K562 (cell line): ENCODE measurements around the gene FRA10AC1. TPM values are rescaled to one million over a fixed set of nuclear protein-coding genes. Genes with fewer than 3 reads are reported as not detected.
A peak's percentile ranks its signal among the peaks of the same experiment; 100 is the strongest.

Source experiments
- ATAC-seq: fragments of 200-7000 bp; cut with Tn5 transposase; 3 replicates; pipeline ENCODE4 v1.9.1; 2020; ENCODE audit warnings: moderate library complexity
- BruUV-seq: library from RNA; stranded (reverse); fragments of 400-500 nt; replicated peaks from 2 replicates; lab custom pipeline; 2021; lab: Mats Ljungman, UMichigan
- CTCF ChIA-PET: fragments of 300-600 bp; formaldehyde crosslinking; extraction: SDS; loops from one replicate; lab custom pipeline; 2021; ENCODE audit warnings: low intra/inter-chr PET ratio; lab: Yijun Ruan, JAX
- POLR2A ChIA-PET: fragments of 300-600, 350-650 bp; sonication (Branson Sonifier 250); formaldehyde crosslinking; extraction: SDS; loops from one replicate; lab custom pipeline; 2021; ENCODE audit warnings: antibody characterized with exemption, inconsistent platforms; lab: Yijun Ruan, JAX
- DNase-seq, 4 experiments: peaks; one replicate each; pipeline versions ENCODE4 v3.0.0 to v3.0.0-alpha.2; 2011 to 2018; ENCODE audit warnings: low spot score in 3 of 4, mixed read lengths in 3 of 4; ENCODE audit errors: extremely low read depth in 1 of 4
- FAIRE-seq: peaks from 2 replicates; lab custom pipeline; 2011; peaks lifted over from hg19 to GRCh38; lab: Jason Lieb, UNC
- H2AFZ ChIP-seq: 2 replicates; pipeline ENCODE4 v1.6.0; 2011; ENCODE audit warnings: low read depth, low read length, control low read depth, inconsistent platforms
- H3K27ac ChIP-seq: fragments of 200-600 bp; 3 replicates; pipeline ENCODE4 v1.8.0; 2011; ENCODE audit warnings: low read depth, mild to moderate bottlenecking, control low read depth, inconsistent platforms, low read length, moderate library complexity, mixed read lengths; ENCODE audit errors: extremely low read depth
- H3K27me3 ChIP-seq, 2 experiments: fragments of 300-600 bp in 1 of 2; 2 replicates in 1 of 2; 3 replicates in 1 of 2; pipeline versions ENCODE4 v1.6.0 to v1.8.0; 2011; ENCODE audit warnings: inconsistent platforms in 2 of 2, low read length in 2 of 2, mild to moderate bottlenecking in 1 of 2, mixed read lengths in 1 of 2, moderate library complexity in 1 of 2; ENCODE audit not compliant: control insufficient read depth in 2 of 2, insufficient read depth in 2 of 2
- H3K36me3 ChIP-seq: fragments of 300-600 bp; 3 replicates; pipeline ENCODE4 v1.8.0; 2011; ENCODE audit warnings: mild to moderate bottlenecking, low read length, inconsistent platforms; ENCODE audit not compliant: control insufficient read depth, insufficient read depth
- H3K4me1 ChIP-seq, 2 experiments: fragments of 200-600 bp in 1 of 2; replicated peaks in 1 of 2; 2 replicates in 1 of 2; 3 replicates in 1 of 2; pipeline versions ENCODE4 v1.5.1 to v1.8.0; 2011; ENCODE audit warnings: inconsistent platforms in 2 of 2, low read length in 2 of 2, mild to moderate bottlenecking in 1 of 2, mixed read lengths in 1 of 2, moderate library complexity in 1 of 2; ENCODE audit not compliant: control insufficient read depth in 2 of 2, insufficient read depth in 2 of 2
- H3K4me2 ChIP-seq: 2 replicates; pipeline ENCODE4 v1.6.1; 2011; ENCODE audit warnings: low read length, control low read depth, inconsistent platforms, mixed read lengths; ENCODE audit not compliant: insufficient read depth
- H3K4me3 ChIP-seq: fragments of 200-600 bp; sonication (generic), shearing (Covaris generic); 2 replicates; pipeline ENCODE4 v1.5.1; 2016; ENCODE audit warnings: control low read depth, inconsistent platforms
- H3K79me2 ChIP-seq: fragments of 200-600 bp; 3 replicates; pipeline ENCODE4 v1.8.0; 2011; ENCODE audit warnings: low read length, inconsistent platforms; ENCODE audit not compliant: control insufficient read depth, insufficient read depth
- H3K9ac ChIP-seq, 2 experiments: 2 replicates each; pipeline versions ENCODE4 v1.6.0 to v1.6.1; 2011; ENCODE audit warnings: low read depth in 2 of 2, low read length in 2 of 2, control low read depth in 1 of 2, inconsistent platforms in 1 of 2, mild to moderate bottlenecking in 1 of 2, mixed read lengths in 1 of 2; ENCODE audit not compliant: insufficient read depth in 1 of 2
- H3K9me1 ChIP-seq: one replicate; pipeline ENCODE4 v1.6.0; 2011; ENCODE audit warnings: inconsistent platforms, mild to moderate bottlenecking, low read length, moderate library complexity; ENCODE audit not compliant: control insufficient read depth, insufficient read depth
- H3K9me3 ChIP-seq: replicated peaks from 2 replicates; pipeline ENCODE4 v1.5.1; 2011; ENCODE audit warnings: low read depth, low read length, inconsistent platforms; ENCODE audit not compliant: control insufficient read depth, insufficient read depth
- H4K20me1 ChIP-seq: replicated peaks from 2 replicates; pipeline ENCODE4 v1.6.1; 2011; ENCODE audit warnings: low read length, inconsistent platforms, mixed read lengths; ENCODE audit not compliant: control insufficient read depth, insufficient read depth
- CHD4 ChIP-seq: fragments of 200-600 bp; sonication (generic); IDR thresholded peaks from 3 replicates; pipeline ENCODE4 v1.6.1; 2012; ENCODE audit warnings: low read depth, mild to moderate bottlenecking, mixed read lengths, low read length, inconsistent platforms; ENCODE audit not compliant: insufficient read depth, insufficient replicate concordance, poor library complexity, severe bottlenecking
- COPS2 ChIP-seq: fragments of 450-650 bp; conservative IDR thresholded peaks from 2 replicates; pipeline ENCODE4 v1.6.1; 2016; ENCODE audit warnings: mild to moderate bottlenecking, moderate library complexity
- NONO ChIP-seq, 2 experiments: fragments of 200-400 bp in 1 of 2; fragments of 450-650 bp in 1 of 2; formaldehyde crosslinking in 1 of 2; IDR thresholded peaks; 2 replicates each; pipeline ENCODE4 v1.6.1; 2017; ENCODE audit warnings: low read depth in 2 of 2, mild to moderate bottlenecking in 2 of 2, moderate library complexity in 2 of 2, low read length in 1 of 2
- TAF1 ChIP-seq: IDR thresholded peaks from 2 replicates; pipeline ENCODE4 v1.6.1; 2011; ENCODE audit warnings: mild to moderate bottlenecking, low read length, moderate library complexity; ENCODE audit not compliant: insufficient read depth, control insufficient read depth, severe bottlenecking; ENCODE audit errors: extremely low read depth
- ZNF764 ChIP-seq: fragments of 250-450 bp; sonication (Bioruptor Pico); IDR thresholded peaks from 2 replicates; pipeline ENCODE4 v1.4.0; 2020; ENCODE audit warnings: low read depth, mild to moderate bottlenecking, moderate library complexity
- WGBS: fragments of 100-300 bp; shearing (Covaris generic); methylation state at CpG from one replicate; pipeline ENCODE4 v1.1.6; 2016; ENCODE audit warnings: low coverage, mixed read lengths; ENCODE audit not compliant: insufficient coverage; ENCODE audit errors: missing lambda C conversion rate; 5-methylcytosine and 5-hydroxymethylcytosine counted together
- in situ Hi-C: fragments of 300-500 bp; cut with MboI; formaldehyde crosslinking; loops from 4 replicates; pipeline ENCODE4 v1.15.0; 2018; ENCODE audit warnings: inconsistent platforms, mixed read lengths
- intact Hi-C: fragments of 100-400 bp; cut with micrococcal nuclease; formaldehyde crosslinking; loops from 2 replicates; pipeline ENCODE4 v1.14.2; 2022
- polyA plus RNA-seq, 8 experiments: library from polyadenylated mRNA; depleted of rRNA in 4 of 8; stranded (reverse) in 5 of 8; unstranded in 3 of 8; fragments of >200 nt; fragmentation: Nextera tagmentation in 2 of 8; fragmentation: Illumina TruSeq in 1 of 8; extraction: Ambion mirVana in 2 of 8; extraction: Trizol in 1 of 8; gene quantifications; 2 replicates each; pipeline versions ENCODE4 v1.2.1 to v1.2.3, GENCODE V29; 2011 to 2014; ENCODE audit warnings: inconsistent platforms in 1 of 8, missing spikeins in 1 of 8
- total RNA-seq, 7 experiments: library from RNA; depleted of rRNA in 6 of 7; stranded (reverse); fragments of >200 nt in 6 of 7; fragmentation: Illumina TruSeq in 2 of 7; extraction: Trizol in 2 of 7; gene quantifications; 2 replicates each; pipeline versions ENCODE4 v1.2.1 to v1.2.3, GENCODE V29; 2011 to 2021; ENCODE audit warnings: low replicate concordance in 1 of 7
- TF ChIP-seq, protein P1 (sequence below): fragments of 450-650 bp; conservative IDR thresholded peaks from 2 replicates; pipeline ENCODE4 v1.6.1; 2016; ENCODE audit warnings: missing genetic modification characterization, low read depth, mild to moderate bottlenecking, control low read depth, missing compliant biosample characterization
- TF ChIP-seq, protein P2 (sequence below), 3 experiments: IDR thresholded peaks in 2 of 3; conservative IDR thresholded peaks in 1 of 3; 2 replicates each; pipeline ENCODE4 v1.5.1; 2011 to 2012; ENCODE audit warnings: low read length in 3 of 3, mild to moderate bottlenecking in 3 of 3, control low read depth in 2 of 3, improper control_type of control experiment in 1 of 3, inconsistent platforms in 1 of 3, low read depth in 1 of 3, mixed read lengths in 1 of 3, moderate library complexity in 1 of 3; ENCODE audit not compliant: insufficient read depth in 2 of 3
- TF ChIP-seq, protein P3 (sequence below): IDR thresholded peaks from 2 replicates; pipeline ENCODE4 v1.6.1; 2011; ENCODE audit not compliant: insufficient read length; ENCODE audit errors: extremely low read depth
- TF ChIP-seq, protein P4 (sequence below): sonication (generic); formaldehyde crosslinking; IDR thresholded peaks from 2 replicates; pipeline ENCODE4 v1.8.0; 2022; ENCODE audit warnings: mild to moderate bottlenecking, low read depth, missing genetic modification reagents
- TF ChIP-seq, protein P5 (sequence below): fragments of 250-450 bp; sonication (Bioruptor Pico); IDR thresholded peaks from 2 replicates; pipeline ENCODE4 v1.4.0; 2020

FRA10AC1 gene
- total and polyA plus RNA-seq, 9 of the 15 experiments (the other 6 are each of a cell fraction or from before 2014, with no cell fraction given) = 4.4 to 11.8 (median 8.0) TPM

DNA sequence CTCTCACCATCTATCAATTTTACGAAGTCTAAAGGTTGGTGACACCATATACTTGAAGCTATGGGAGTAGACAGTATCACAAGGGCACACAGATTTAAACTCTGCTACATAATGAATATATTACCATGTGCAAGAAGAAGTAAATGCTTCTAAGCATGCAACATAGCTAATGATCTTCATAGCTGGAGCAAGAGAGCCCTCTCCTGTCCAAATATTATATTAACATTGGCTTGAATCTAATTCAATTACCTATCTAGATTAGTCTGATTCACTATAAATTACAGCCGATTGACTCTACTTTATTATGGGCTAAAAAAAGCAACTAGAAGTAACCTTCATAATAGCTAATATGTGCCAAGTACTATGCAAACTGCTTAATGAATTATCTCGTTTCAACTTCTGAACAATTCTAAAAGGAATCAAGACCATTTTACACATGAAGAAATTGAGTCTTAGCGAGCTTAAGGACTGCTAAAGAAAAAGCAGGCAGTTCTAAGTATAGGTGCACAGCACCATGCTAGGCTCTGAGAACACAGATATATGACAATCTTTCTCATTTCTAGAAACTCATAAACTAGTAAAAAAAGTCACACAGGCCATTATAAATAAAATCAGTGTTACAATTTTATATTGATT, 21.9 kb downstream of the FRA10AC1 start (continued):
- TF ChIP-seq, protein P1, sequence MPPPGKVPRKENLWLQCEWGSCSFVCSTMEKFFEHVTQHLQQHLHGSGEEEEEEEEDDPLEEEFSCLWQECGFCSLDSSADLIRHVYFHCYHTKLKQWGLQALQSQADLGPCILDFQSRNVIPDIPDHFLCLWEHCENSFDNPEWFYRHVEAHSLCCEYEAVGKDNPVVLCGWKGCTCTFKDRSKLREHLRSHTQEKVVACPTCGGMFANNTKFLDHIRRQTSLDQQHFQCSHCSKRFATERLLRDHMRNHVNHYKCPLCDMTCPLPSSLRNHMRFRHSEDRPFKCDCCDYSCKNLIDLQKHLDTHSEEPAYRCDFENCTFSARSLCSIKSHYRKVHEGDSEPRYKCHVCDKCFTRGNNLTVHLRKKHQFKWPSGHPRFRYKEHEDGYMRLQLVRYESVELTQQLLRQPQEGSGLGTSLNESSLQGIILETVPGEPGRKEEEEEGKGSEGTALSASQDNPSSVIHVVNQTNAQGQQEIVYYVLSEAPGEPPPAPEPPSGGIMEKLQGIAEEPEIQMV (tag) = no peak
- no peak for TF ChIP-seq NONO (IDR thresholded peaks at IDR 0.05; ENCODE audit: low read depth in 2 of 2, low read length in 1 of 2)
- TF ChIP-seq, protein P2, sequence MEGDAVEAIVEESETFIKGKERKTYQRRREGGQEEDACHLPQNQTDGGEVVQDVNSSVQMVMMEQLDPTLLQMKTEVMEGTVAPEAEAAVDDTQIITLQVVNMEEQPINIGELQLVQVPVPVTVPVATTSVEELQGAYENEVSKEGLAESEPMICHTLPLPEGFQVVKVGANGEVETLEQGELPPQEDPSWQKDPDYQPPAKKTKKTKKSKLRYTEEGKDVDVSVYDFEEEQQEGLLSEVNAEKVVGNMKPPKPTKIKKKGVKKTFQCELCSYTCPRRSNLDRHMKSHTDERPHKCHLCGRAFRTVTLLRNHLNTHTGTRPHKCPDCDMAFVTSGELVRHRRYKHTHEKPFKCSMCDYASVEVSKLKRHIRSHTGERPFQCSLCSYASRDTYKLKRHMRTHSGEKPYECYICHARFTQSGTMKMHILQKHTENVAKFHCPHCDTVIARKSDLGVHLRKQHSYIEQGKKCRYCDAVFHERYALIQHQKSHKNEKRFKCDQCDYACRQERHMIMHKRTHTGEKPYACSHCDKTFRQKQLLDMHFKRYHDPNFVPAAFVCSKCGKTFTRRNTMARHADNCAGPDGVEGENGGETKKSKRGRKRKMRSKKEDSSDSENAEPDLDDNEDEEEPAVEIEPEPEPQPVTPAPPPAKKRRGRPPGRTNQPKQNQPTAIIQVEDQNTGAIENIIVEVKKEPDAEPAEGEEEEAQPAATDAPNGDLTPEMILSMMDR (IDR thresholded peaks at IDR 0.05 in 2 of 3, conservative IDR thresholded peaks at IDR 0.05 in 1 of 3; ENCODE audit: insufficient read depth in 2 of 3, low read depth in 1 of 3, low read length in 3 of 3) = peak in 1 of 3 experiments; percentile 45; a peak in 3 of 6 replicates

DNA sequence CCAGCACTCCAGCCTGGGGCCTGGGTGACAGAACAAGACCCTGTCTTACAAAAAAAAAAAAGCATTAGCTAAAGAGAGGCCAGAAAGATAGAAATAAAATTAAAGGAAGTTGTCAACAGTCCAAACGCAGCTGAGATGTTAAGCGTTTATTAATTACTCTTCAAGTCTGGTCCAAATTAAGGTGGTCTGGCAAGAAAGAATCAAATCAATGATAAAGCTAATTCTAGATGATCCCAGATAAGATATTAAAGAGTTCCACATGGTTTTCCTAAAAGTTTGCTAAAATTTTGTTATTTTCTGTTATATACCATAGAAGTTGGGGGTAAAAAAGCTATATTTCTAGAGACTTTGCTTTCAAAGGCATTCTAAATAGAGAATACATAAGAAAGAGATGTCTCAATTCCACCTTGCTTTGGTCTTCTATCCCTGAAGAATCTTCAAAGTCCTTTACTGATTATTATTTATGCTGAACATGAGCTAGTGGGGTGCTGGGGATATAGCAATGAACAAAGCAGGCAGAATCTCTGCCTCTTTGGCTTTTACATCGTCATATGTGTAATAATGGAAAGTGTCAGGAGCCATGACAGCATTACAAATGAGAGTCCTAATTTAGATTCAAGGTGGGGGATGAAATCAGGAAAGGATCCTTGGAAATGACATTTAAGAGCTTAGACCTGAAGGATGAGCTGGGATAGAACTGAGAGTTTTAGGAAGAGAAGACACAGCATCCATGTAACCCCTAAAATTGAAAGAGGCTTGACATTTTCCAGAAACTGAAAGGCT, 23.4 kb downstream of the FRA10AC1 start:
- no peak overlapping the region for H3K27ac ChIP-seq
- no peaks in the 10 kb centered on the region for H4K20me1 ChIP-seq
- no peak overlapping the region for H3K4me2 ChIP-seq
- POLR2A ChIA-PET = interaction anchor here (0.6 kb wide), 1 partner anchor 120 kb away, joined by 3 read pairs; no protein-coding TSS in a partner anchor
- WGBS = 92% methylated on average over 3 of the region's 3 CpGs
- CTCF ChIA-PET = no interaction called here
- no peak overlapping the region for H3K9ac ChIP-seq
- no peaks in the 10 kb centered on the region for H3K9me3 ChIP-seq
- H3K79me2 ChIP-seq = no peaks in the 10 kb centered on the region
- no TSS peak for BruUV-seq
- no peaks in the 10 kb centered on the region for H3K27me3 ChIP-seq
- intact Hi-C loops = loop anchor here (10.0 kb wide), 1 partner anchor 304 kb away; no protein-coding TSS in a partner anchor
- no peak overlapping the region for H2AFZ ChIP-seq
- FAIRE-seq (no peak), ATAC-seq (no peak), DNase-seq (no peak)
- in situ Hi-C loops = no loop called here
- H3K4me3 ChIP-seq = no peak overlapping the region
- no peaks in the 10 kb centered on the region for H3K4me1 ChIP-seq
- H3K9me1 ChIP-seq = no peaks in the 10 kb centered on the region
- peaks cover 10% of the 10 kb centered on the region; the same call in 2 of the 3 replicates for H3K36me3 ChIP-seq
- TF ChIP-seq, protein P3, sequence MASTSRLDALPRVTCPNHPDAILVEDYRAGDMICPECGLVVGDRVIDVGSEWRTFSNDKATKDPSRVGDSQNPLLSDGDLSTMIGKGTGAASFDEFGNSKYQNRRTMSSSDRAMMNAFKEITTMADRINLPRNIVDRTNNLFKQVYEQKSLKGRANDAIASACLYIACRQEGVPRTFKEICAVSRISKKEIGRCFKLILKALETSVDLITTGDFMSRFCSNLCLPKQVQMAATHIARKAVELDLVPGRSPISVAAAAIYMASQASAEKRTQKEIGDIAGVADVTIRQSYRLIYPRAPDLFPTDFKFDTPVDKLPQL = no peak
- TF ChIP-seq ZNF764 = no peak
- TF ChIP-seq, protein P4, sequence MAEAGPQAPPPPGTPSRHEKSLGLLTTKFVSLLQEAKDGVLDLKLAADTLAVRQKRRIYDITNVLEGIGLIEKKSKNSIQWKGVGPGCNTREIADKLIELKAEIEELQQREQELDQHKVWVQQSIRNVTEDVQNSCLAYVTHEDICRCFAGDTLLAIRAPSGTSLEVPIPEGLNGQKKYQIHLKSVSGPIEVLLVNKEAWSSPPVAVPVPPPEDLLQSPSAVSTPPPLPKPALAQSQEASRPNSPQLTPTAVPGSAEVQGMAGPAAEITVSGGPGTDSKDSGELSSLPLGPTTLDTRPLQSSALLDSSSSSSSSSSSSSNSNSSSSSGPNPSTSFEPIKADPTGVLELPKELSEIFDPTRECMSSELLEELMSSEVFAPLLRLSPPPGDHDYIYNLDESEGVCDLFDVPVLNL (CRISPR knock-in tag) = no peak
- TF ChIP-seq TAF1 = no peak
- no peak for TF ChIP-seq COPS2
- TF ChIP-seq, protein P5, sequence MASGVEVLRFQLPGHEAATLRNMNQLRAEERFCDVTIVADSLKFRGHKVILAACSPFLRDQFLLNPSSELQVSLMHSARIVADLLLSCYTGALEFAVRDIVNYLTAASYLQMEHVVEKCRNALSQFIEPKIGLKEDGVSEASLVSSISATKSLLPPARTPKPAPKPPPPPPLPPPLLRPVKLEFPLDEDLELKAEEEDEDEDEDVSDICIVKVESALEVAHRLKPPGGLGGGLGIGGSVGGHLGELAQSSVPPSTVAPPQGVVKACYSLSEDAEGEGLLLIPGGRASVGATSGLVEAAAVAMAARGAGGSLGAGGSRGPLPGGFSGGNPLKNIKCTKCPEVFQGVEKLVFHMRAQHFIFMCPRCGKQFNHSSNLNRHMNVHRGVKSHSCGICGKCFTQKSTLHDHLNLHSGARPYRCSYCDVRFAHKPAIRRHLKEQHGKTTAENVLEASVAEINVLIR (CRISPR knock-in tag) = no peak
- no peak for TF ChIP-seq CHD4
